Measurements from ENCODE around the gene ZKSCAN8. TPM values are rescaled to one million over a fixed set of nuclear protein-coding genes. Genes with fewer than 3 reads are reported as not detected.

The ZKSCAN8 gene
- total RNA-seq, 1 donor from 2014 or later, result 21.0 TPM

- intact Hi-C loops (cut with micrococcal nuclease), result no loop called here
Measured at GRCh38 chr6:28203201-28203600, 61.5 kb downstream of the ZKSCAN8 start.

GRCh38 chr6:28205879-28206278 lies 64.2 kb downstream of the ZKSCAN8 start:
- intact Hi-C loops (cut with micrococcal nuclease), result no loop called here

GRCh38 chr6:28206527-28206926 lies 64.8 kb downstream of the ZKSCAN8 start:
- intact Hi-C loops (cut with micrococcal nuclease), result no loop called here

- intact Hi-C loops (cut with micrococcal nuclease), result no loop called here
Measured at GRCh38 chr6:28206928-28207509, 65.3 kb downstream of the ZKSCAN8 start.

- intact Hi-C loops (cut with micrococcal nuclease), result no loop called here
Measured at GRCh38 chr6:28207510-28208110, 65.9 kb downstream of the ZKSCAN8 start.

- intact Hi-C loops (cut with micrococcal nuclease), result no loop called here
Measured at GRCh38 chr6:28208111-28208659, 66.5 kb downstream of the ZKSCAN8 start.

Other genes starting within 250 kb of the ZKSCAN8 start
- gene OR2B2, start 229.5 kb upstream of the ZKSCAN8 start, total RNA-seq, result not detected in 2 replicates
- not detected in 2 replicates for gene OR2B6, start 184.6 kb upstream of the ZKSCAN8 start, total RNA-seq
- gene ZNF165, start 61.3 kb upstream of the ZKSCAN8 start, total RNA-seq, result 0.29 and 0.44 TPM in 2 replicates
- 6.3 and 6.6 TPM in 2 replicates for gene ZSCAN16, start 17.3 kb upstream of the ZKSCAN8 start, total RNA-seq
- 5.8 and 6.4 TPM in 2 replicates for gene ZSCAN9, start 83.4 kb downstream of the ZKSCAN8 start, total RNA-seq
- 7.3 and 8.5 TPM in 2 replicates for gene ZKSCAN4, start 110.4 kb downstream of the ZKSCAN8 start, total RNA-seq
- gene NKAPL, start 117.4 kb downstream of the ZKSCAN8 start, total RNA-seq, result 0.17 TPM in 2 replicates
- gene ZSCAN26, start 125.3 kb downstream of the ZKSCAN8 start, total RNA-seq, result 9.6 and 9.9 TPM in 2 replicates
- 1.9 and 2.2 TPM in 2 replicates for gene PGBD1, start 139.7 kb downstream of the ZKSCAN8 start, total RNA-seq
- 0.56 and 1.3 TPM in 2 replicates for gene ZSCAN31, start 194.3 kb downstream of the ZKSCAN8 start, total RNA-seq
- 4.2 and 5.0 TPM in 2 replicates for gene ZKSCAN3, start 208.1 kb downstream of the ZKSCAN8 start, total RNA-seq